ENCODE results near the gene GTF2H2C.
"Not testable (repeated sequence)": the region's sequence is repeated elsewhere in the genome, so short reads cannot be mapped to it uniquely, and the experiment has no call there.

The GTF2H2C gene

GRCh38 chr5:69566172-69566571, 6.2 kb downstream of the GTF2H2C start:
- DNase-seq (ENCODE audit: low spot score), result not testable (repeated sequence)

GRCh38 chr5:69568072-69568471, 8.1 kb downstream of the GTF2H2C start:
- not testable (repeated sequence) for DNase-seq (ENCODE audit: low spot score)

GRCh38 chr5:69583356-69583755, 23.4 kb downstream of the GTF2H2C start:
- not testable (repeated sequence) for DNase-seq (ENCODE audit: low spot score)

GRCh38 chr5:69596114-69596840, 36.3 kb downstream of the GTF2H2C start:
- DNase-seq (ENCODE audit: low spot score), result not testable (repeated sequence)

GRCh38 chr5:69601947-69602346, 42.0 kb downstream of the GTF2H2C start:
- DNase-seq (ENCODE audit: low spot score), result not testable (repeated sequence)

- not testable (repeated sequence) for DNase-seq (ENCODE audit: low spot score)
Measured at GRCh38 chr5:69606839-69607238, 46.8 kb downstream of the GTF2H2C start.

- DNase-seq (ENCODE audit: low spot score), result not testable (repeated sequence)
Measured at GRCh38 chr5:69607750-69608149, 47.8 kb downstream of the GTF2H2C start.

- DNase-seq (ENCODE audit: low spot score), result not testable (repeated sequence)
Measured at GRCh38 chr5:69608861-69609496, 49.0 kb downstream of the GTF2H2C start.

GRCh38 chr5:69614843-69615242, 54.9 kb downstream of the GTF2H2C start:
- not testable (repeated sequence) for DNase-seq (ENCODE audit: low spot score)

GRCh38 chr5:69631879-69632278, 71.9 kb downstream of the GTF2H2C start:
- not testable (repeated sequence) for DNase-seq (ENCODE audit: low spot score)

Measured in CD4-positive, alpha-beta T cell treated with Interleukin-2 at 100 ng/mL for 4 hours (primary cell).